Neural crest cell (in vitro differentiated cells): ENCODE results near the gene RFC1. TPM values are rescaled to one million over a fixed set of nuclear protein-coding genes. Genes with fewer than 3 reads are reported as not detected.
"Not testable (repeated sequence)": the region's sequence is repeated elsewhere in the genome, so short reads cannot be mapped to it uniquely, and the experiment has no call there.

Experiments
- DNase-seq: peaks from one replicate; pipeline ENCODE4 v3.0.0; 2021; ENCODE audit warnings: low read depth, mixed read lengths, low spot score
- H3K27ac Mint-ChIP-seq: one replicate; pipeline ENCODE4 v1.8.0; 2021; ENCODE audit warnings: mild to moderate bottlenecking, mixed read lengths; ENCODE audit not compliant: unreplicated experiment
- H3K27me3 Mint-ChIP-seq: 2 replicates; pipeline ENCODE4 v1.8.0; 2021; ENCODE audit warnings: low read depth, mild to moderate bottlenecking, mixed read lengths
- H3K36me3 Mint-ChIP-seq: 2 replicates; pipeline ENCODE4 v1.8.0; 2021; ENCODE audit warnings: low read depth, mild to moderate bottlenecking, mixed read lengths
- H3K4me1 Mint-ChIP-seq: 2 replicates; pipeline ENCODE4 v1.8.0; 2021; ENCODE audit warnings: mixed read lengths
- H3K4me3 Mint-ChIP-seq: one replicate; pipeline ENCODE4 v1.8.0; 2021; ENCODE audit warnings: mild to moderate bottlenecking, mixed read lengths
- H3K9me3 Mint-ChIP-seq: 2 replicates; pipeline ENCODE4 v1.8.0; 2021; ENCODE audit warnings: mixed read lengths
- CTCF ChIP-seq: fragments of 200-600 bp; sonication (generic); conservative IDR thresholded peaks from 2 replicates; pipeline ENCODE4 v1.5.0; 2021; ENCODE audit warnings: antibody characterized with exemption, mild to moderate bottlenecking
- long read RNA-seq: library from polyadenylated mRNA; unstranded; transcript quantifications from one replicate; pipeline ENCODE4 v2.0.0, GENCODE V29; 2020
- total RNA-seq: library from RNA; stranded (reverse); gene quantifications from 2 replicates; pipeline ENCODE4 v1.2.1, GENCODE V29; 2021

RFC1 gene
- total RNA-seq, result 69.3 and 77.4 TPM in 2 replicates
- long read RNA-seq, full-length matches to known transcripts, result 5 of 81 reads
- long read RNA-seq, partial matches to known transcripts, result 73 of 81 reads
- long read RNA-seq, other reads (novel, unspliced or antisense), result 3 of 81 reads

- H3K4me3 Mint-ChIP-seq, result peak within 1 kb of the TSS; percentile 97
- no peak for TF ChIP-seq CTCF
- peaks cover 7% of the 10 kb centered on the region for H3K36me3 Mint-ChIP-seq
- DNase-seq, result peak; percentile 83
- H3K27me3 Mint-ChIP-seq, result peaks cover 17% of the 10 kb centered on the region
- H3K4me1 Mint-ChIP-seq, result peaks cover 25% of the 10 kb centered on the region
- peak within 1 kb of the TSS; percentile 98 for H3K27ac Mint-ChIP-seq
- H3K9me3 Mint-ChIP-seq, result peaks cover 9% of the 10 kb centered on the region
Observed at GRCh38 chr4:39365830-39366771, at the start of gene RFC1. Gene RFC1, minus strand, starts transcription at chr4:39366362. Its CDS starts 121 bp downstream, at chr4:39366241.

- no peak overlapping the region for H3K4me3 Mint-ChIP-seq
- H3K4me1 Mint-ChIP-seq, result no peaks in the 10 kb centered on the region
- no peak for DNase-seq
- no peaks in the 10 kb centered on the region for H3K27me3 Mint-ChIP-seq
- H3K36me3 Mint-ChIP-seq, result no peaks in the 10 kb centered on the region
- H3K9me3 Mint-ChIP-seq, result no peaks in the 10 kb centered on the region
- no peak for TF ChIP-seq CTCF
- H3K27ac Mint-ChIP-seq, result no peak overlapping the region
Observed at GRCh38 chr4:39415678-39416283, 49.6 kb upstream of the RFC1 start.

GRCh38 chr4:39411561-39411960 lies 45.4 kb upstream of the RFC1 start:
- H3K27me3 Mint-ChIP-seq, H3K9me3 Mint-ChIP-seq, H3K27ac Mint-ChIP-seq, H3K4me3 Mint-ChIP-seq, H3K36me3 Mint-ChIP-seq, H3K4me1 Mint-ChIP-seq, DNase-seq: not testable (repeated sequence)

GRCh38 chr4:39410415-39410814 lies 44.3 kb upstream of the RFC1 start:
- no peak overlapping the region for H3K27ac Mint-ChIP-seq
- H3K4me3 Mint-ChIP-seq, result no peak overlapping the region
- H3K4me1 Mint-ChIP-seq, result no peaks in the 10 kb centered on the region
- no peak for TF ChIP-seq CTCF
- no peak for DNase-seq
- no peaks in the 10 kb centered on the region for H3K36me3 Mint-ChIP-seq
- no peaks in the 10 kb centered on the region for H3K9me3 Mint-ChIP-seq
- peaks cover 4% of the 10 kb centered on the region for H3K27me3 Mint-ChIP-seq

GRCh38 chr4:39407584-39407885 lies 41.4 kb upstream of the RFC1 start:
- Mint-ChIP-seq H3K9me3 (no peaks in the 10 kb centered on the region), H3K27me3 (peaks cover 4% of the 10 kb centered on the region), H3K36me3 (no peaks in the 10 kb centered on the region), H3K4me1 (peaks cover 5% of the 10 kb centered on the region), H3K4me3 (no peak overlapping the region), H3K27ac (no peak overlapping the region)
- DNase-seq, result no peak
- TF ChIP-seq CTCF, result no peak
